DND-41 (cell line): Measurements from ENCODE around the gene ESF1.

Experiments used
- ATAC-seq: fragments of 200-7000 bp; cut with Tn5 transposase; 3 replicates; pipeline ENCODE4 v1.9.1; 2021; ENCODE audit warnings: low read depth; ENCODE audit not compliant: insufficient read depth
- DNase-seq: peaks from one replicate; pipeline ENCODE4 v3.0.0-alpha.2; 2020
- H2AFZ ChIP-seq: 2 replicates; pipeline ENCODE4 v1.6.0; 2012; ENCODE audit warnings: low read depth, low read length
- H3K27ac ChIP-seq: 2 replicates; pipeline ENCODE4 v1.5.1; 2012; ENCODE audit warnings: low read length, inconsistent platforms
- H3K27me3 ChIP-seq: fragments of 200-600 bp; sonication (generic); 2 replicates; pipeline ENCODE4 v1.6.0; 2012; ENCODE audit warnings: low read length, mild to moderate bottlenecking, inconsistent platforms; ENCODE audit not compliant: insufficient read depth, poor library complexity
- H3K36me3 ChIP-seq: 2 replicates; pipeline ENCODE4 v1.5.1; 2012; ENCODE audit warnings: low read length, inconsistent platforms; ENCODE audit not compliant: insufficient read depth
- H3K4me1 ChIP-seq: 2 replicates; pipeline ENCODE4 v1.5.1; 2012; ENCODE audit warnings: mild to moderate bottlenecking, low read length; ENCODE audit not compliant: insufficient read depth
- H3K4me2 ChIP-seq: 2 replicates; pipeline ENCODE4 v1.6.0; 2012; ENCODE audit warnings: mild to moderate bottlenecking, moderate library complexity, low read length, inconsistent platforms; ENCODE audit not compliant: insufficient read depth
- H3K4me3 ChIP-seq, 2 experiments: fragments of 200-600 bp in 1 of 2; shearing (Covaris generic) in 1 of 2; 2 replicates each; pipeline ENCODE4 v1.5.1; 2012 to 2016; ENCODE audit warnings: inconsistent platforms in 2 of 2, low read length in 2 of 2, mild to moderate bottlenecking in 2 of 2, low read depth in 1 of 2, moderate library complexity in 1 of 2
- H3K79me2 ChIP-seq: 2 replicates; pipeline ENCODE4 v1.6.0; 2012; ENCODE audit warnings: low read length, inconsistent platforms; ENCODE audit not compliant: insufficient read depth
- H3K9ac ChIP-seq: 2 replicates; pipeline ENCODE4 v1.6.0; 2012; ENCODE audit warnings: low read depth, mild to moderate bottlenecking, inconsistent platforms, low read length, moderate library complexity
- H3K9me3 ChIP-seq: 2 replicates; pipeline ENCODE4 v1.5.1; 2012; ENCODE audit warnings: low read length, moderate library complexity, mild to moderate bottlenecking, inconsistent platforms; ENCODE audit not compliant: insufficient read depth, severe bottlenecking
- H4K20me1 ChIP-seq: 2 replicates; pipeline ENCODE4 v1.6.0; 2012; ENCODE audit warnings: low read length; ENCODE audit not compliant: insufficient read depth
- CTCF ChIP-seq: IDR thresholded peaks from 2 replicates; pipeline ENCODE4 v1.5.1; 2012; ENCODE audit warnings: borderline replicate concordance, low read length, moderate library complexity, mild to moderate bottlenecking; ENCODE audit not compliant: poor library complexity, severe bottlenecking; ENCODE audit errors: extremely low read depth
- EZH2 ChIP-seq: IDR thresholded peaks from 3 replicates; pipeline ENCODE4 v1.6.1; 2012; ENCODE audit warnings: borderline replicate concordance, low read depth, mild to moderate bottlenecking, moderate library complexity, low read length, inconsistent platforms; ENCODE audit not compliant: severe bottlenecking

Gene ESF1

GRCh38 chr20:13809373-13809772 lies 24.7 kb upstream of the ESF1 start:
- Histone ChIP-seq H3K79me2 (peaks cover 3% of the 10 kb centered on the region; the same call in 1 of the 2 replicates), H2AFZ (no peak overlapping the region), H3K4me1 (no peaks in the 10 kb centered on the region; the same call in 1 of the 2 replicates), H3K4me3 (no peak overlapping the region), H4K20me1 (peaks cover 3% of the 10 kb centered on the region; the same call in 1 of the 2 replicates), H3K9me3 (no peaks in the 10 kb centered on the region), H3K27ac (no peak overlapping the region), H3K36me3 (peaks cover 98% of the 10 kb centered on the region), H3K9ac (no peak overlapping the region), H3K27me3 (no peaks in the 10 kb centered on the region), H3K4me2 (no peak overlapping the region)
- ATAC-seq: no peak
- DNase-seq: no peak
- TF ChIP-seq EZH2 (no peak), CTCF (no peak)

- Histone ChIP-seq H4K20me1 (no peaks in the 10 kb centered on the region), H3K27ac (peak overlapping the region; percentile 82), H3K79me2 (peaks cover 30% of the 10 kb centered on the region), H3K9ac (peak overlapping the region; percentile 24; the same call in 1 of the 2 replicates), H2AFZ (no peak overlapping the region), H3K36me3 (peaks cover 84% of the 10 kb centered on the region), H3K27me3 (no peaks in the 10 kb centered on the region), H3K4me2 (peak overlapping the region; percentile 32), H3K4me1 (peaks cover 51% of the 10 kb centered on the region), H3K9me3 (no peaks in the 10 kb centered on the region), H3K4me3 (no peak overlapping the region)
- DNase-seq: peak; percentile 91
- no peak for TF ChIP-seq CTCF
- TF ChIP-seq EZH2: no peak
- peak; percentile 99 for ATAC-seq
These were observed 16.0 kb upstream of the ESF1 start for GRCh38 chr20:13800728-13801134.

- Histone ChIP-seq H2AFZ (no peak overlapping the region), H3K4me3 (no peak overlapping the region), H3K9ac (peak overlapping the region; percentile 24; the same call in 1 of the 2 replicates), H3K27me3 (no peaks in the 10 kb centered on the region), H3K79me2 (peaks cover 30% of the 10 kb centered on the region), H3K4me1 (peaks cover 51% of the 10 kb centered on the region), H3K9me3 (no peaks in the 10 kb centered on the region), H3K36me3 (peaks cover 86% of the 10 kb centered on the region), H4K20me1 (no peaks in the 10 kb centered on the region), H3K4me2 (peak overlapping the region; percentile 32), H3K27ac (peak overlapping the region; percentile 82)
- TF ChIP-seq CTCF (no peak), EZH2 (no peak)
- ATAC-seq (no peak), DNase-seq (no peak)
These were observed 15.3 kb upstream of the ESF1 start for GRCh38 chr20:13799974-13800373.
